ENCODE measurements around the gene KPNB1.
A peak's percentile ranks its signal among the peaks of the same experiment; 100 is the strongest.
"Not testable (repeated sequence)": the region's sequence is repeated elsewhere in the genome, so short reads cannot be mapped to it uniquely, and the experiment has no call there.

The KPNB1 gene

GRCh38 chr17:47676510-47677165 is 26.9 kb downstream of the KPNB1 start:
- DNase-seq (ENCODE audit: low read depth), result no peak

DNA sequence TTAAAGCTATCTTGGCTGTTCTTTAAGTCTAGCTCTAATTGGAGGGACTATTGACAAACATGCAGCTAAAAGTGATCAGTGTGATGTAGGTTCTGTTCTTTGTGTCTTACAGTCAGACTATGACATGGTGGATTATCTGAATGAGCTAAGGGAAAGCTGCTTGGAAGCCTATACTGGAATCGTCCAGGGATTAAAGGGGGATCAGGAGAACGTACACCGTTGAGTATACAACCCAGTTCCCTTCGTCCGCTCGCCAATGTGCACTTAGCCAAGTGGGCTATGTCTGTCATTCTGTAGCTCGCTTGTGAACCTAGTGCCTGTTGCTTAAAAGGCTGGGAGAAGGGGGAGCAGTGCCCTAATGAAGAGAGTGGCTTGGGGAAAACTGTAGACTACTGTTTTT is 28.5 kb downstream of the KPNB1 start:
- DNase-seq (ENCODE audit: low read depth), result no peak

DNA sequence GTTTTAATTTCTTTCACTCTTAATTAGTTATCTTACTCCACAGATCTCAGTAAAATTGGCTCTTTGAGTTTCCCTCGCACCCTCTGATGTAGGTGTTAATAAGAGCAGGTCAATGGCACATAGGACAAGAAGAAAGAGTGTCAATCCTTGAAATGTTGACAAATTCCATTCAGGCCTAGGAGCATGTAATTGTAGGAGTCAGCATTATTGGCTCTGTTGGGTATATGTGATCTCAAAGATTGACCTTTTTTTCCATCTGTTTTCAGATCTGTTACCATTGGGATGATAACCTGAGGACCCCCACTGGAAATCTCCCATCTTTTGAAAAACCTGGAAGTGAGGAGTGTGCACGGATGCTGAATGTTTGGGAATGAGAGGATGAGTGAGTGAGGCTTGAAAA is 32.4 kb downstream of the KPNB1 start:
- no peak for DNase-seq (ENCODE audit: low read depth)

- DNase-seq (ENCODE audit: low read depth), result not testable (repeated sequence)
These were observed 33.0 kb downstream of the KPNB1 start for GRCh38 chr17:47682727-47683126.

GRCh38 chr17:47684025-47684424 is 34.3 kb downstream of the KPNB1 start:
- no peak for DNase-seq (ENCODE audit: low read depth)

- DNase-seq (ENCODE audit: low read depth), result no peak
These were observed 34.9 kb downstream of the KPNB1 start for GRCh38 chr17:47684535-47685193.

- DNase-seq (ENCODE audit: low read depth), result no peak
These were observed 36.0 kb downstream of the KPNB1 start for GRCh38 chr17:47685556-47686275.

DNA sequence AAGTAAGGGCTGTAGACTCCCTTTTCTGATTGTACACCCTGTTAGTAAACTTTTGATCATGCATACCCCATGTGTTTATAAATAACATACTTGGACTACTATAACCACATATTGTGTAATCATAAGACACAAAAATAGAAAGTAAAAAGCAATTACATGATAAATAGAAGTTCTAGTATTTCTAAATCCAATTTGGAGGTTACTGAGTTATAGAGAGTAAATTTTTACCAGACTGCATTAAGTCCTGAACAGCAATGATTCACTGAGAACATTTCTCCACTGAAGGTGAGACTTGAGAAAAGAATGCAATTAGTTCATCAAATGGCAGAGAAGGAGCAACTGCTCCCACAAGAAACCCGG is 36.5 kb downstream of the KPNB1 start:
- DNase-seq (ENCODE audit: low read depth), result no peak

- DNase-seq (ENCODE audit: low read depth), result no peak
These were observed 37.1 kb downstream of the KPNB1 start for GRCh38 chr17:47686664-47687327.

DNA sequence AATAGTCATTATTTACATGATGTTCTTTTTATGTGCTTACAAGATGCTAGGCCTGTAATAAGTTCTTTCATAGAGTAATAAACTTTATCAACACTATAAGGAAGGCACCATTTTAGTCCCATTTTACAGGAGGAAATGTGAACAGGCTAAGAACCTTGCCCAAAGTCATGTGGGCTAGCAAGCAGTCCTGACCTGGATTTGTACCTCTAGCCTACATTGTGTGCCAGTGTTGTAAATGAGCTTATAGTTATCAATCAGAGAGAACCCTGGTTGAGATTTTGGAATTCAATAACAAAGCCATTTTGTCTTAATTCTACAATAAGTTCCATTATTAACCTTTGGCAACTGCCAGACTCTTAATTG is 37.6 kb downstream of the KPNB1 start:
- no peak for DNase-seq (ENCODE audit: low read depth)

DNA sequence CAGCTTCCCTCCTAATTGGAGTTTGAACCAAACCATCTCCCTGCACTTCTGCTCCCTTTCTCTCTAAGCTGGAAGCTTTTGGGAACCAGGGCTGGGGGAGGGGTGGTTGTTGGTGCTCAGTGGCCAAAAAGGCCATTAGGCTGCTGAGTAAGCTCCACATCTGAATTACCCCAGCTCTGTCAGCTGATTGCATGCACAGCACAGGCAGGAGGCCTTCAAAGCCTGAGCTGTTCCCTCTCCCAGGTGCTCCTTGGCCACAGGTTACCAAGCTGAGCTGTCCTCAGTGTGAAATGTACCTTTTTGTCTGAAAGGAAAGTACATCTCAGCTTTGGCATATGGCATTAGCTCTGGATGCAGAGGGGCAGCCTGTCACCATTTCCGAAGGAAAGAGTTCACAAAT is 38.0 kb downstream of the KPNB1 start:
- no peak for DNase-seq (ENCODE audit: low read depth)

GRCh38 chr17:47690121-47690520 is 40.4 kb downstream of the KPNB1 start:
- DNase-seq (ENCODE audit: low read depth), result no peak

DNA sequence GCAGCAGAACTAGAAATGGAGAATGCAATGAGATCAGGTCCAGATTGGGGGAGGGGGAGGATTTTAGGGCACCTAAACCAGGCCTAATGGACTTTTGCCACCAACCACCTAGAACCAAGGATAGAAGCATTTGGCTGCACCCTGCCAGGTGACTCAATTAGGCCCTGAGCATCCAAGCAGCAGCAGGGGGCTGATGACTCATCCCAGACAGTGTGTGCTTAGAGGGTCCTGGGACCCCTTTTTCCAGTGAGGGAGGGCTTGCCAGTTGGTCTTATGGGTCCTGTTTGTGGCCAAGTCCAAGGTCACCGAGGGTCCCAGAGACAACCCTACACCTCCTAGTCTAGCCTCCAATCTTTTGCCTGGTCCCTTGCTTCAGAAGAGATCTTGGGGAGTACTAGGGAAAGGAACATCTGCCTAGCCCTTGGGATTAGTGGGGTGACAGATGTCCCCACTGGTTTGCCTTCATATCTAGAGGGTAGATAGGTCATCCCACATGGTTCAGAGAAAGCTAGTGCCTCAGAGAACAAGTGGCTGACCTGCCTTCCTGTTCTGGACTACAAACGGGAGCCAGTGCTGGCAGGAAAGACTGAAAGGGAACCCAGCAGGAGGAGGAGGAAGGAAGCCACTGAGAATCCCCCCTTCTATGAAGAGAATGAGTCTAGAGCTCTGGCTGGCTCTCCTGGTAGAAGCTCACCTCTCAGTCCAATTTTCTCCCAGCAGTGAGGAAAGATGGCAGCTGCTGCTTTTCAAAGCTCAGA is 42.6 kb downstream of the KPNB1 start:
- no peak for DNase-seq (ENCODE audit: low read depth)

DNA sequence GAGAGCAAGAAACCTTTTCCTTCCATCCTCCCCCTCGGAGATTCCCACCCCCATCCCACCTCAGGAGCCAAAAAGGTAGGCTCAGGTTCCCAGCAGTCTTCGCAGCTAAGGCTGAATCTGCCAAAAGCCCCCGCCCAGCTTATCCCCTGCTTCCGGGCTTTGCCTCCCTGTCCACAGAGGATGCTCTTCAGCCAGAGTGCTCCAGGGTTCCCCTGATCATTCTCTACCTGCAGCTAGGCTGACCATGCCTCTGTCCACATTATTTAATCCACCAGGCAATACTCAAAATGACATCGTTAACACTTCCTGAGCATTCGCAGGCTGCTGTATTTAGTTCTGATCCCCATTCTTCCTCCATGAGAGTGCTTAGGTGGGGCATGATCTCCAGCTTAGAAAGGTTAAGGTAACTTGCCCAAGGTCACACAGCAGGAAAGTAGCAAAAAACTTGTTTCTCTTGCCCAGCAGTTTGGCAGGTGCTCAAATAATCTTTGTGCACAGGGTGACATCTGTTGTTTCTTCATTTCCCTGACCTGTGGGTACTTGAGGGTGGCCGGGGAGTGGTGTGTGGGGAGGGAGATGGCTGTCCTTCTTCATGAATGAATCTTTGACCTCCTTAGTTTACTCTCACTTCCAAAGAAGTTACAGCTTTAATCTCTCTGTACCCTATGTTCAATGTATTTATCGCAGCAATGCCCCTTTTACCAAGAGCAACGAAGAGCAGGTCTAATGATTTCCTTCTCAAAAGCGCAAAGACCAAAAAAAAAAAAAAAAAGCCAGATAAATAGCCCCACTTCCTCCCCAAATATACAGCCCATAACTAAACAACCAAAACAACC is 43.4 kb downstream of the KPNB1 start:
- no peak for DNase-seq (ENCODE audit: low read depth)

GRCh38 chr17:47693731-47694580 is 44.2 kb downstream of the KPNB1 start, which contains the start of gene TBKBP1:
Gene TBKBP1, plus strand, starts transcription at chr17:47694161. Its CDS starts 1,952 bp downstream, at chr17:47696113.
- DNase-seq (ENCODE audit: low read depth), result no peak

DNA sequence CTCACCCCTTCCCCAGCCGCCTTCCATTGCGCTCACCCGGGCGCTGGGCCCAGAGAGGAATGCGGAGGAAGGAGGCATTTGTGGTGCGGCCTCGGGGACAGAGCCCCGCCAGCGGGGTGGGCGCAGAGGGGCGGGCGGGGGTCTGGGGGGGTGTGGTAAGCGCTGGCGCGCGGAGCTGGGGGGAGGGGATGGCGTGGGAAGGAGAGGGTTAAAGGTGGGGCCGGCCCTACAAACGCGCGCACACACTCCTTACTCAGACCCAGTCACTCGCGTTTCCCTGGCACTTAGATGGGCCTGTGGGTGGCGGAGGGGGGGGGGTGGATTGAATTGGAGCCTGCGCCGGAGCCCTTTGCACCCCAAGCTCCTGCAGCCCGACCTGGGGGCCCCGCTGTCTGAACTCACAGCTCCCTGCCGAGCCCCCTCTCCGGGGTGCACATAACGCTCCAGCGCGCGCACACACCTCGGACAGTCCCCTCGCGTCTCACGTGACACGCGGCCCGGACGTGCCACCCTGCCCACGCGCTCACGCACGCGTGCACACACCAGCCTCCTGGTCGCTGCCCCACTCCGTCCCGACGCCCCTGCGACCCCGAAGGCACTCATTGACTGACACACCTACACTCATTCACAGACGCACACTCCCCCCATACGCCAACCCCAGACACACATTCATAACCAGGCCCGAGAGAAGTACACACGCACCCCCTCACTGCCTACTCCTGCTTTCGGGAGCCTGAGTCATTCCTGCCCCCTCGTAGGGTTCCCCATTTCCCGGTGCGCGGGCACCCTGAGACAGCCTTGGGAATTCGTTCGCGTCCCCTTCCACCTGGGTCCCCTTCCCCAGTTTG is 45.1 kb downstream of the KPNB1 start:
- DNase-seq (ENCODE audit: low read depth), result peak; percentile 53

DNA sequence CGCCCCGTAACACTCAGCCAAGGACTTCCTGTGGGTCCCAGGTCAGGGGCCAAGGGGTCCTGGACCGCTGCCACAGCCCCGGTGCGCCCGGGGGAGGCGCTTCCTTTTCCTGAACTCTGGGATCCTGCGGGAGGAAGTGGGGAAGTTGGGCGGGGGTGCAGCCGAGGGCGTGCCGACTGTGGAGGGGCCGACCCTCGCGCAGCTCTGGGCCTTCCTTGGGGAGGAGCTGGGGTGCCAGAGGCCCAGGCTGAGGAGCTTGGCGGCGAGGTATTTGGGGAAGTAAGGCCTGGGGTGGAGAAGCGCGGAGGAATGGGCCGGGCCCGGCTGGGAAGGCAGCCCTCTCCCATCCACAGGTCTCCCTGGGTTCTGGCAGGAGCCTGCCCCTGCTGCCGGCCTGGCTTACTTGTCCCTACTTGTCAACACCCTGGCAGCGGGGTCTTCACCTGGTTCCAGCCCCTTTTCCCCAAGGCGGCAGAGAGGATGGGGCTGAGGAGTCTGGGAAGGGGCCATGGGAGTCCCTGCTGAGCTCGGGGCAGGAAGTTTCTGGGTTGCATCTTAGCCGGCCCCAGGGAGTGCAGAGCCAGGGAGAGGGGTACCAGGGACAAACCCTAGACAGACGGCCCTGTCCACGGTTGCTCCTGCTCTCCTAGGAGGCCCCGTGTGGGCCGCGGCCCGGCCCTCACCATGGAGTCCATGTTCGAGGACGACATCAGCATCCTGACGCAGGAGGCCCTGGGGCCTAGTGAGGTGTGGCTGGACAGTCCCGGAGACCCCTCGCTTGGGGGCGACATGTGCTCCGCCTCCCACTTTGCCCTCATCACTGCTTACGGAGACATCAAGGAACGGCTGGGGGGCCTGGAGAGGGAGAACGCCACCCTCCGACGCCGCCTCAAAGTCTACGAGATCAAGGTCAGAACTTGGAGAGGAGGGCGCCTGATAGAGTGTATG is 46.0 kb downstream of the KPNB1 start:
- DNase-seq (ENCODE audit: low read depth), result no peak
